MM.1S (cell line): Measurements from ENCODE around the gene ZNF804A.

Experiments used
- EZH2 ChIP-seq: fragments of 300-600 bp; sonication (generic); optimal IDR thresholded peaks from 2 replicates; pipeline ENCODE3; 2017; ENCODE audit warnings: low read depth, mild to moderate bottlenecking, antibody characterized with exemption, low read length, mixed read lengths
- TF ChIP-seq, protein P1 (sequence below): fragments of 300-600 bp; sonication (generic); IDR thresholded peaks from 2 replicates; pipeline ENCODE4 v1.5.1; 2016; ENCODE audit warnings: antibody characterized with exemption, low read length, mixed read lengths

DNA sequence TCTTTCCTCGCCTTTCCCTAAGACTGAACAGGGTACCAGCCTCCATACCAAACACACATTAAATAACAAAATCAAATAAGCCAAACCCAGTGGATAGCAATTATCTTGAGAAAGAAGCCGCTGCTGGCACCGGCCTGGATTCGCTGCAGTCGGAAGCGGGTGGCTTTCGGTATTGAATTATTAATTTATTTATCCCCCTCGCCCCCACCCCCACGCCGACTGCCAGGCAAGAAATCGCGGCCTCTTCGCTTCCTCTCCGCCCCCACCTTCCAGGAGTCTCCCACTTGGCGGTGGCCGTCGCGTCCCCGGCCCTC is 370 bp upstream of the ZNF804A start:
- TF ChIP-seq, protein P1, sequence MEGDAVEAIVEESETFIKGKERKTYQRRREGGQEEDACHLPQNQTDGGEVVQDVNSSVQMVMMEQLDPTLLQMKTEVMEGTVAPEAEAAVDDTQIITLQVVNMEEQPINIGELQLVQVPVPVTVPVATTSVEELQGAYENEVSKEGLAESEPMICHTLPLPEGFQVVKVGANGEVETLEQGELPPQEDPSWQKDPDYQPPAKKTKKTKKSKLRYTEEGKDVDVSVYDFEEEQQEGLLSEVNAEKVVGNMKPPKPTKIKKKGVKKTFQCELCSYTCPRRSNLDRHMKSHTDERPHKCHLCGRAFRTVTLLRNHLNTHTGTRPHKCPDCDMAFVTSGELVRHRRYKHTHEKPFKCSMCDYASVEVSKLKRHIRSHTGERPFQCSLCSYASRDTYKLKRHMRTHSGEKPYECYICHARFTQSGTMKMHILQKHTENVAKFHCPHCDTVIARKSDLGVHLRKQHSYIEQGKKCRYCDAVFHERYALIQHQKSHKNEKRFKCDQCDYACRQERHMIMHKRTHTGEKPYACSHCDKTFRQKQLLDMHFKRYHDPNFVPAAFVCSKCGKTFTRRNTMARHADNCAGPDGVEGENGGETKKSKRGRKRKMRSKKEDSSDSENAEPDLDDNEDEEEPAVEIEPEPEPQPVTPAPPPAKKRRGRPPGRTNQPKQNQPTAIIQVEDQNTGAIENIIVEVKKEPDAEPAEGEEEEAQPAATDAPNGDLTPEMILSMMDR, result no peak
- TF ChIP-seq EZH2, result no peak
